B cell (primary cell): ENCODE measurements around the gene TIRAP. TPM values are rescaled to one million over a fixed set of nuclear protein-coding genes. Genes with fewer than 3 reads are reported as not detected.

ENCODE experiments used
- ATAC-seq: fragments of 200-7000 bp; cut with Tn5 transposase; one replicate; pipeline ENCODE4 v1.10.0; 2021; ENCODE audit warnings: low read depth, mild to moderate bottlenecking, moderate number of reproducible peaks, moderate library complexity
- CTCF ChIA-PET: fragments of 350-600 bp; sonication (Branson Sonifier 250); formaldehyde crosslinking; loops from one replicate; lab custom pipeline; 2021; ENCODE audit warnings: antibody characterized with exemption, inconsistent platforms; lab: Charles Lee
- POLR2A ChIA-PET: fragments of 350-600 bp; sonication (Branson Sonifier 250); formaldehyde crosslinking; loops from one replicate; lab custom pipeline; 2021; ENCODE audit warnings: antibody characterized with exemption; lab: Charles Lee
- DNase-seq: peaks from one replicate; pipeline ENCODE4 v3.0.0; 2013
- H2AFZ ChIP-seq: 2 replicates; pipeline ENCODE4 v1.6.1; 2012; ENCODE audit warnings: mild to moderate bottlenecking, low read depth, low read length; ENCODE audit not compliant: insufficient read depth, poor library complexity, severe bottlenecking
- H3K27ac ChIP-seq, 2 donors: 1 replicate in 1 of 2; 2 replicates in 1 of 2; pipeline ENCODE4 v1.5.1; 2012 to 2013; ENCODE audit warnings: low read length in 2 of 2, mild to moderate bottlenecking in 2 of 2, moderate library complexity in 1 of 2
- H3K27me3 ChIP-seq, 4 experiments: fragments of 200-600 bp in 1 of 4; sonication (generic) in 1 of 4; replicated peaks in 1 of 4; 1 replicate in 2 of 4; 2 replicates in 2 of 4; pipeline versions ENCODE4 v1.6.1 to v1.7.0; 2013 to 2016; ENCODE audit warnings: low read length in 3 of 4, mild to moderate bottlenecking in 2 of 4, mixed read lengths in 1 of 4, moderate library complexity in 1 of 4; ENCODE audit not compliant: insufficient read depth in 4 of 4, control insufficient read depth in 3 of 4; ENCODE audit errors: control extremely low read depth in 1 of 4
- H3K36me3 ChIP-seq, 2 experiments: replicated peaks in 1 of 2; 1 replicate in 1 of 2; 2 replicates in 1 of 2; pipeline versions ENCODE4 v1.6.1 to v1.7.1; 2013; ENCODE audit warnings: low read length in 1 of 2; ENCODE audit not compliant: insufficient read depth in 2 of 2, control insufficient read depth in 1 of 2; ENCODE audit errors: control extremely low read depth in 1 of 2, extremely low read depth in 1 of 2
- H3K4me1 ChIP-seq, 2 donors: fragments of 200-600 bp in 1 of 2; sonication (generic) in 1 of 2; 1 replicate in 1 of 2; 2 replicates in 1 of 2; pipeline versions ENCODE4 v1.5.1 to v1.6.1; 2013 to 2017; ENCODE audit warnings: low read length in 2 of 2; ENCODE audit not compliant: control insufficient read depth in 2 of 2, insufficient read depth in 2 of 2
- H3K4me2 ChIP-seq: replicated peaks from 2 replicates; pipeline ENCODE3; 2012; ENCODE audit warnings: mild to moderate bottlenecking, low read depth, low read length; ENCODE audit not compliant: poor library complexity, severe bottlenecking
- H3K4me3 ChIP-seq, 5 experiments: fragments of 200-600 bp in 1 of 5; sonication (generic) in 1 of 5; 1 replicate in 3 of 5; 2 replicates in 2 of 5; pipeline versions ENCODE4 v1.5.1 to v1.7.0; 2011 to 2016; ENCODE audit warnings: low read length in 4 of 5, mild to moderate bottlenecking in 4 of 5, low read depth in 2 of 5, control low read depth in 1 of 5, moderate library complexity in 1 of 5; ENCODE audit not compliant: insufficient read depth in 1 of 5; ENCODE audit errors: control extremely low read depth in 1 of 5, extremely low read depth in 1 of 5
- H3K79me2 ChIP-seq: fragments of 200-600 bp; sonication (generic); one replicate; pipeline ENCODE4 v1.6.0; 2016; ENCODE audit warnings: low read length; ENCODE audit not compliant: control insufficient read depth, insufficient read depth
- H3K9ac ChIP-seq: fragments of 200-600 bp; sonication (generic); 2 replicates; pipeline ENCODE4 v1.6.1; 2017; ENCODE audit warnings: mild to moderate bottlenecking, low read length, moderate library complexity
- H3K9me3 ChIP-seq, 3 donors: one replicate each; pipeline versions ENCODE4 v1.6.1 to v1.7.1; 2013; ENCODE audit warnings: low read length in 2 of 3; ENCODE audit not compliant: control insufficient read depth in 2 of 3, insufficient read depth in 1 of 3; ENCODE audit errors: control extremely low read depth in 1 of 3
- H4K20me1 ChIP-seq: 2 replicates; pipeline ENCODE4 v1.6.0; 2012; ENCODE audit warnings: mild to moderate bottlenecking, low read length; ENCODE audit not compliant: insufficient read depth, control insufficient read depth, poor library complexity, severe bottlenecking
- H3K27ac Mint-ChIP-seq: one replicate; pipeline ENCODE4 v1.8.0; 2021; ENCODE audit warnings: mixed read lengths
- H3K27me3 Mint-ChIP-seq: one replicate; pipeline ENCODE4 v1.8.0; 2021; ENCODE audit warnings: mixed read lengths
- H3K4me1 Mint-ChIP-seq: one replicate; pipeline ENCODE4 v1.8.0; 2021; ENCODE audit warnings: mixed read lengths
- H3K4me3 Mint-ChIP-seq: one replicate; pipeline ENCODE4 v1.8.0; 2021; ENCODE audit warnings: mixed read lengths
- H3K9me3 Mint-ChIP-seq: one replicate; pipeline ENCODE4 v1.8.0; 2022; ENCODE audit warnings: mixed read lengths; ENCODE audit not compliant: insufficient read depth
- CTCF ChIP-seq: fragments of 200-600 bp; IDR thresholded peaks from one replicate; pipeline ENCODE4 v1.8.0; 2022; ENCODE audit warnings: antibody characterized with exemption, mild to moderate bottlenecking
- EZH2 ChIP-seq: IDR thresholded peaks from 2 replicates; pipeline ENCODE4 v1.6.1; 2012; ENCODE audit warnings: borderline replicate concordance, low read depth, mild to moderate bottlenecking, moderate library complexity, low read length; ENCODE audit not compliant: insufficient read depth, poor library complexity, severe bottlenecking
- WGBS: methylation state at CpG from one replicate; pipeline ENCODE4 v1.1.5; 2013; ENCODE audit warnings: missing lambda C conversion rate; ENCODE audit not compliant: insufficient coverage; 5-methylcytosine and 5-hydroxymethylcytosine counted together
- intact Hi-C: fragments of 100-400 bp; cut with micrococcal nuclease; formaldehyde crosslinking; loops from one replicate; pipeline ENCODE4 v1.10.0; 2022
- polyA plus RNA-seq: library from polyadenylated mRNA; depleted of rRNA; stranded (reverse); fragments of >200 nt; gene quantifications from 2 replicates; pipeline ENCODE4 v1.2.3, GENCODE V29; 2012
- total RNA-seq, 2 donors: library from RNA; stranded (reverse); fragments of 120-200 nt in 1 of 2; gene quantifications; 1 replicate in 1 of 2; 2 replicates in 1 of 2; pipeline versions ENCODE4 v1.2.3 to v1.2.4, GENCODE V29; 2013 to 2022

Gene TIRAP
- total and polyA plus RNA-seq, 2 donors (not counting 1 experiment from before 2014, with no cell fraction given), result 9.9 to 25.1 TPM

- H3K79me2 ChIP-seq, result peaks cover 10% of the 10 kb centered on the region
- DNase-seq, result no peak
- H4K20me1 ChIP-seq, result no peaks in the 10 kb centered on the region
- no peak overlapping the region for H3K27ac ChIP-seq
- no peaks in the 10 kb centered on the region for H3K27me3 Mint-ChIP-seq
- H3K9me3 ChIP-seq, result no peaks in the 10 kb centered on the region
- no peak for ATAC-seq
- POLR2A ChIA-PET, result no interaction called here
- H3K4me1 Mint-ChIP-seq, result peaks cover 36% of the 10 kb centered on the region
- H3K27me3 ChIP-seq, result no peaks in the 10 kb centered on the region
- CTCF ChIA-PET, result no interaction called here
- TF ChIP-seq CTCF (no peak), EZH2 (no peak)
- 97% methylated on average over 8 of the region's 8 CpGs for WGBS
- no peak overlapping the region for H3K27ac Mint-ChIP-seq
- H3K4me3 ChIP-seq, result no peak overlapping the region
- no peak overlapping the region for H3K9ac ChIP-seq
- no peaks in the 10 kb centered on the region for H3K9me3 Mint-ChIP-seq
- H3K4me3 Mint-ChIP-seq, result no peak overlapping the region
- intact Hi-C loops, result no loop called here
- no peak overlapping the region for H2AFZ ChIP-seq
- H3K36me3 ChIP-seq, result peaks cover 0 to 16% of the 10 kb centered on the region in 2 experiments
- no peak overlapping the region for H3K4me2 ChIP-seq
- H3K4me1 ChIP-seq, result peaks cover 14 to 23% of the 10 kb centered on the region in 2 donors
These were observed 3.7 kb upstream of the TIRAP start for GRCh38 chr11:126279191-126279590.

GRCh38 chr11:126280595-126280994 is 2.3 kb upstream of the TIRAP start:
- Histone ChIP-seq H3K9ac (no peak overlapping the region), H3K9me3 (no peaks in the 10 kb centered on the region), H3K4me1 (peaks cover 17 to 31% of the 10 kb centered on the region in 2 donors), H3K36me3 (peaks cover 0 to 7% of the 10 kb centered on the region in 2 experiments), H3K27ac (no peak overlapping the region), H3K27me3 (no peaks in the 10 kb centered on the region), H3K79me2 (peaks cover 18% of the 10 kb centered on the region), H3K4me2 (peak overlapping the region; percentile 22), H3K4me3 (no peak overlapping the region), H2AFZ (peak overlapping the region; percentile 74), H4K20me1 (no peaks in the 10 kb centered on the region)
- TF ChIP-seq EZH2 (no peak), CTCF (no peak)
- Mint-ChIP-seq H3K9me3 (no peaks in the 10 kb centered on the region), H3K4me3 (peak overlapping the region; percentile 40), H3K4me1 (peaks cover 44% of the 10 kb centered on the region), H3K27me3 (no peaks in the 10 kb centered on the region), H3K27ac (peak overlapping the region; percentile 32)
- DNase-seq (no peak), ATAC-seq (no peak)
- 41% methylated on average over 4 of the region's 5 CpGs for WGBS
- ChIA-PET POLR2A (interaction anchor here (0.6 kb wide), 1 partner anchor 20 kb away, joined by 6 read pairs; no protein-coding TSS in a partner anchor), CTCF (no interaction called here)
- intact Hi-C loops, result no loop called here
